NCI-H524 (cell line): ENCODE measurements around the gene ZDHHC22.
A peak's percentile ranks its signal among the peaks of the same experiment; 100 is the strongest.

Experiments used
- DNase-seq, 2 experiments: peaks; one replicate each; lab custom pipeline; 2025; lab: John Stamatoyannopoulos, UW

ZDHHC22 gene

DNA sequence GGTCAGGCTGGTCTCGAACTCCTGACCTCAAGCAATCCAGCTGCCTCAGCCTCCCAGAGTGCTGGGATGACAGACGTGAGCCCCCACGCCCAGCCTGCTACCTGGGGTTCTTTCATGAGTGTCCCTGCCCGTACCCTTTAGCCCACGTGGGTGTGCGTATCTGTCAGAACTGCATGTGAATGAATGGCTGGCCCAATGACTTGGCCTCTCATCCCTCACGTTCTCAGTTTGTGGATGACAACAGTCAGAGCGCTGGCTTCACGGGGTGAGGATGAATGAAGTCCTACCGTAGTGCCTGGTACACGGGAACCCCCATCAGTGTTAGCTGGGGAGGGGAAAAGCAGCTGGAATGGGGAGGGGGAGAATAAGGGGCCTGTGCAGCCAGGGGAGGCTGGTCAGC lies 16.1 kb upstream of the ZDHHC22 start:
- DNase-seq = peak in 1 of 2 experiments; percentile 56

DNA sequence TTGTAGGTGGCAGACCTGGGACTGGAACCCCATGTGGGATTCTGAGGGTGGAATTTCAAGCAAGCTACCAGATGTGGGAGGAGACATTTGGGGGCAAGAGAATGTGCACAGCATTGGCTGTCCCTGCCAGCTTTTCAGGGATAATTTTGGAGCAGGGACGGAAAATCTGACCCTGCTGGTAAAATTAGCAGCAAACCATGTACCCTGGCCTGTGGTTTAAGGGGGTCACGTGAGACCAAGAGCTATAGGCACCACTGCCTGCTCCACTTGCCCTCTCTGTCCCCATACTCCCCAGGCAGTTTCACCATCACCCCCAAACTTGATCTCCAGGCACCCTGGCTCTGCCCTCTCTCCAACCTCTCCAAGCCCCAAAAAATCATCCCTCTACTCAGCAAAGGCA lies 13.5 kb upstream of the ZDHHC22 start:
- DNase-seq = no peak

- DNase-seq = peak; percentile 48 to 77
Observed at GRCh38 chr14:77154421-77154820, 12.8 kb upstream of the ZDHHC22 start.

- DNase-seq = no peak
Observed at GRCh38 chr14:77153802-77154201, 12.2 kb upstream of the ZDHHC22 start.

DNA sequence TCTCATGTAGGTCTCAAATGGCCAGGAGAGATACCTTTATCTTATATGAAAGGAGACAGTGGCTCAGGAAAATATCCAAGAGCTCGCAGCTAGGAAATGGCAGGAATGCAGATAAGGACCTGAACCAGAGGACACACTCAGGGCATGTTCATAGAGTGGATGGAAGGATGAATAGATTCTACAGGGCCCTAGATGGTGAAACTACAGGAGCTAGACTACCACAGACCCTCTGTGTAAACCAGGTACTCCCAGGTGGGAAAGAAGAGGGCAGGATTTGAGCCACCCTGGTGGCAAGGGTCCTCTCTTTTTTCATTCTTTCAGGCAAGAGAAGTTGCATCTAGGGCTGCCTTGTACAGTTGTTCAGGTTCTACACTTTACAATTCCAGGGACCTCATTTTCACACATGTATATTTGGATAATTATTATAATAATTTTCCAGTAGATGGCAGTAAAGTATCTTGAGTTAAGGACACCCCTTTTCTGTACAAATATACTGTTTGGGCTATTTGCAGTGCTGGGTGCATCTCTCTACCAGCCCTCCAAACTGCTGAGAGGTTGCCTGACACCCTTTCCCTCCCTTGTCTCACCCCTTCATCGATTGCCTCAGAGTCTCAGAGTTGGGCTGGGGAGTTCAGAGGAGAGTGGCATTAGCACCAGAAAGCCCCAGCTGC lies 10.5 kb upstream of the ZDHHC22 start:
- DNase-seq = peak in 1 of 2 experiments; percentile 81

GRCh38 chr14:77151245-77151644 lies 9.7 kb upstream of the ZDHHC22 start:
- DNase-seq = peak; percentile 42 to 78

GRCh38 chr14:77148510-77149231 lies 7.1 kb upstream of the ZDHHC22 start:
- DNase-seq = peak; percentile 60 to 90

GRCh38 chr14:77145975-77146740 lies 4.6 kb upstream of the ZDHHC22 start:
- no peak for DNase-seq

GRCh38 chr14:77144412-77145115 lies 3.0 kb upstream of the ZDHHC22 start:
- peak; percentile 48 to 82 for DNase-seq

DNA sequence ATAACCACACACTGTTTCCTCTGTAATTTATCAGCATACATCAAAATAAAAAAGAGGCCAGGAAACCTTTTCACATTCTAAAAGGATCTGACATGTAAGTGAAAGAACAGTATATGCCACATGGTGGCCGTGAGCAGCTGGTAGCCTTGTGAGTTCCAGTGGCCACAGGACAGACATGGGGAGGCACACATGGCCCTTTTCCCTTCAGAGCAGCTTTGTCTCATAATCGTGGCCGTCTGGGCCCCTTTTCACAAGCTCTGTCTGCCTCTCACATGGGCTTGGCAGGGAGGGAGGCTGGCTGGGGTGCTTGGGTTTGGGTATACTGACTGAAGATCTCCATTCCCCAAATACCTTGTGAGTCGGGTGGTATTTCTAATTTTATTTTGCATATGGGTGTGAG lies 1.5 kb upstream of the ZDHHC22 start:
- DNase-seq = peak; percentile 92 to 93

- peak; percentile 93 to 97 for DNase-seq
Observed at GRCh38 chr14:77142005-77142800, 612 bp upstream of the ZDHHC22 start.

DNA sequence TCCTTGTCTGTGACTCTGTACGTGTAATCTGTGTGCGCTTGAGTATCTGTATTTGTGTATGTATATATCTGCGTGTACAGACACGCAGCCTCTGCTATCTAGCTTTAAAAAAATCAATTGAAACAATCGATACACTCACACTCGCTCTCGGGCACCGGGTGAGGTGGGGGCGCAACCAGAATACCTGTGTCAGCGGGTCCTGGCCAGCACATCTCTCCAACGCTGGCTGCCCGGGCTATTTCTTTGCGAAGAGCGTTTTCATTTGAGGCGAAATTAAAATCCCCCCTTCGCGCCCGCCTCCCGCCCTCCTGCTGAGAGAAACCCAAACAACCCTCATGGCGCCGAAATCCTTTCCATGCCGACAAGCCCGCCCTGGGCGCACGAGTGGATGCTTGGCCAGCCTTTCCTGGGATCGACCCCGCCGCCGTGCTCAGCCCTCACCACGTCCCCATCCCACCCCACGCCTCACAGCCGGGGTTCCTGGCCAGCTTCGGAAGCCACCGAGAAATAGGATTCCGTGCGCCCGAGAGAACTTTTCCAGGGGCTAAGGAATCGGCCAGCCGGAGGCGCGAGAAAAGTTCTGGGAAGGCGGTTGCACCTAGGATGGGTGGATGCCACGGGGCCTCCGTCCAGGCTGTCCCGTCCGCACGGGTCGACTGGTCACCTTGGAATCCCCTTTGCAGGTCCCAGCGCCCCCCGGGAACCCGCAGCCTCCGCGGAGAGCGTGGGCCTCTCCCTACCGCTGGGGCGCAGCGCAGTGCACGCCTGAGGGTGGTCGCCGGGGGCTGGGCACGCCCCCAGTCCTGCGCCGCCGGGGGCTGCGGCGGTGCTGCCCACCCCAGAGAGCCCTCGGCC lies 1.0 kb downstream of the ZDHHC22 start:
- peak; percentile 70 to 78 for DNase-seq

DNA sequence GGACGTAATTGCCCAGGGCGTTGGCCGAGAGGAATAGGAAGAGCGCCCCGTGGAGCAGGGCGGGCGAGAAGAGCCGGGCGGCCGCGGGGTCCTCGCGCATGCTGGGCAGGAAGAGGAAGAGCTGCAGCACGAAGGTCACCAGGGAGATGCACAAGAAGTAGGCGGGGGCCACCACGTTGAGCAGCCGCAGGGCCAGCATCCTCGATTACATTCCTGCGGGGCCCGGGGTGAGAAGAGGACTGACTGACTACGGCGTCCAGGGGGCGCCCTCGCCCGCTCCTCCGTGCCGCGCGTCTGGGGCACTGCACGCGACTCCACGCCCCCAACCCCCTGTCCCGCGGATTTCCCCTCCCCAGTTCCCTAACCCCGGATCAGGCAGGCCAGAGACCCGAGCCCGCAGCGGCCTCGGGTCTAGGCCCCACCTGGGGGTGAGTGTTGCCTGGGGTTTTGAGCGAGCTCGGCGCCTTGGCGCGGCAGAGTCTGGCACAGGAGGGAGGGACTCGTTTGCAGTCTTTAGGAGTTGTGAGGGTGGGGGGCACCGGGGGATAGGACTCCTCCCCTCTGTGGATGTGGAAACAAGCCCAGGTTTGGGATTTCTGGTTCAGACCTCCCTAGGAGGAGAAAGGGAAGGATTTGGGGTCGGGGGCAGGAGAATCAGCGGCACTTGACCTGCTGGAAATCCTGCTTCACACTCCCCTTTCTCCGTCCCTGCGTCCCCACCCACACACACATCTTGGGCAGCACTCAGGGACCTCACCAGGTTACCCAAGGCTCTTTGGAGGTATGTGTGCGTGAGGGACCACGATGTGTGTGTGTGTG lies 1.8 kb downstream of the ZDHHC22 start:
- peak; percentile 61 to 74 for DNase-seq

DNA sequence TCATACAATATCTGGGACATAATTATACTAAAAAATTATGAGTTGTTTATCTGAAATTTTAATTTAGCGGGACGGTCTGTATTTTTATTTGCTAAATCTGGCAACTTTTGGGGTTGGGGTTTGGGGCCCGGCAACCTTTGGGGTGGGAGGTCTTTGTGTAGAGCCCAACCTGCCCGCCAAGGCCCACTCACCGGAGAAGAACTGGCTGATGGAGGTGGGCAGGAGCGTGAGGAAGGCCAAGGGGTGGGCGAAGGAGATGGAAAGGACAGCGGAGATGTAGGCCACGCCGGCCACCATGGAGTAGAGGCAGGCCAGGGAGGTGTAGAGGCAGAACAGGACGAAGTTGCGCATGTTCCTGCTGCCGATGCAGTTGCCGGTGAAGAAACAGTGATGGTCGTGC lies 2.6 kb downstream of the ZDHHC22 start:
- DNase-seq = no peak

- no peak for DNase-seq
Observed at GRCh38 chr14:77133720-77134338, 7.8 kb downstream of the ZDHHC22 start.

DNA sequence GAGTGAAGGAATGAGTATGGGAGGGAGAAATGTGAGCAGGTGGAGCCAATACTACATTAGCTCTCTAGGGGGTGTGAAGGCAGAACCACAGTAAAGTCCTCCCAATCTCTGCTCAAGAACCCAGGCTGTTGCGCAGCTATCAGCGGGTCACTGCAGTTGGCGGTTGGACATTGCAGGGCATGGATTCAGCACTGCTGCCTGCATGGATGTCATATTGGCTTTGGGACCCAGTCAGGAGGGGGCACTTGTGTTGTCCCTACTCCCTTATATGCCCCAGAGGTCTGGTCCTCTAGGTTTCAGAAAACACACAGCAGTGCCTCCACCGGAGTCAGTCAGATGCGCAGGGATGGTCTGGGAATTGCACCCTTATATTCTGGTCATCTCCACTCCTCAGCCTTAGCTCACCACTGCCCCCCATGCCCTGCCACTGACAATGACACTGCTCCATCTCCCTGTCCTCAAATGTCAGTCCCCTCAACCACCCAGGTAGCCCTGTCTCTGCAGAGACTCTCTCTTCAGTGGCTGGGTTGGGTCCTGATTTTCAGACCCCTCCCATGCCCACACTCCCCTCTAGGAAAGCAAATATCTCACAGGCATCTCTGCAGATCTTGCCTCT lies 9.6 kb downstream of the ZDHHC22 start:
- DNase-seq = no peak

DNA sequence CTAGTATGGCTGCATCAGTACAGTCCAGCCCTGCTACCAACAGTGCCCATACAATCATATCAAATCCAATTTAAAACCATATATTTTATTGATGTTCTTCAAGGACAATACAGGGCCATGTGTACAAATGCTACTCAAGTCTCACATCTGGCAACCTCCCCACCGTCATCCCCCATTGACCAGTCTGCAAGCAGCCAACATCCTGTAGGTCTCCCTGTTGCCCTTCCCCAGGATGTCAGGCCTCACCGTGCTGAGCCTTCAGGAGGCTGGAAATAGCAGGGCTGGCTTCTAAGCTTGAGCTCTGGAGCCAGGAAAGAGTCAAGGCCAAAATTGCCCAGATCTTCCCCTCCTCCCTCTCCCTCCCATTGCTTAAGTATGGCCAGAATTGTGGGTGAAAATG lies 10.4 kb downstream of the ZDHHC22 start:
- DNase-seq = no peak

GRCh38 chr14:77130386-77130785 lies 11.2 kb downstream of the ZDHHC22 start:
- DNase-seq = no peak
